ENCODE data around the gene ZNF778.
"Not testable (repeated sequence)": the region's sequence is repeated elsewhere in the genome, so short reads cannot be mapped to it uniquely, and the experiment has no call there.

The ZNF778 gene

DNA sequence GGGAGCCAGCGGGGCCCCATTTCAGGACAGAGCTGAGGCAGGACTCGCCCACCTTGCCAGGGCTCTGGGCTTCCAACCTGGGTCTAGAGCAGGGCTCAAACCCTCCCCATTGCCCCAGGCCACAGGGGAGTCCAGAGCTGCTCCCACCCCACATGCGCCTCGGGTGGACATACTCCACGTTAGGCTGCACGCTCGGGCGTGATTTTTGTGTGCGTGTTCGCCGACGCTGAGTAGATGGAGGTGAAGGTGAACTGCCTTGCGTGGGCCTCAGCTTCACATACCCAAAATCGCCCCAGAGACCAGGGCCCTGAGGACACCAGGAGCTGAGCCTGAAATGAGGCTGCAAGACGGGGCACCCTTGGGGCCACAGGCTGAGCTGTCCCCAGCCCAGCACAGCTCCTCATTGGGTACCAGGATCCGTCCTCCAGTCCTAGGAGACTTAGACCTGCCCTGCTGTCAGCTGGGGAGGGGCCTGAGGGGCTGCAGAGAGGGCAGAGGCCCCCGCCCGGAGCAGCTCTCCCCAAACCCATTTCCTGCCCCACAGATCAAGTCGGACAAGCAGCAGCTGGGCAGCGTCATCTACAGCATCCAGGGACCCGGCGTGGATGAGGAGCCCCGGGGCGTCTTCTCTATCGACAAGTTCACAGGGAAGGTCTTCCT lies 37.7 kb upstream of the ZNF778 start:
- no peak for DNase-seq (ENCODE audit: extremely low read depth in 1 of 2, low read depth in 1 of 2)

DNA sequence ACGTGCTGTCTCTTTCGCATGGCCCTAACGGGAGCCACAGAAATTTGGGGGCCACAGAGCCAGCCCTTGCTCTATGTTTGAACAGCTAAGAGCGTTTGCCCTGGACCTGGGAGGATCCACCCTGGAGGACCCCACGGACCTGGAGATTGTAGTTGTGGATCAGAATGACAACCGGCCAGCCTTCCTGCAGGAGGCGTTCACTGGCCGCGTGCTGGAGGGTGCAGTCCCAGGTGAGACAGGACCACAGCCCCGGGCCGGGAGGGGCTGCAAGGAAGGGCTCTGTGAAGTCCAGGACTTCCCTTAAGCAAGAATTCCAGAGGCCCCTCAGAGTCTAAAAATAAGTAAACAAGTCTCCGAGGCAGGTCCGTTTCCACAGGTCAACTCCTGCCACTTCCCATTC lies 34.0 kb upstream of the ZNF778 start:
- DNase-seq (ENCODE audit: extremely low read depth in 1 of 2, low read depth in 1 of 2), result no peak

DNA sequence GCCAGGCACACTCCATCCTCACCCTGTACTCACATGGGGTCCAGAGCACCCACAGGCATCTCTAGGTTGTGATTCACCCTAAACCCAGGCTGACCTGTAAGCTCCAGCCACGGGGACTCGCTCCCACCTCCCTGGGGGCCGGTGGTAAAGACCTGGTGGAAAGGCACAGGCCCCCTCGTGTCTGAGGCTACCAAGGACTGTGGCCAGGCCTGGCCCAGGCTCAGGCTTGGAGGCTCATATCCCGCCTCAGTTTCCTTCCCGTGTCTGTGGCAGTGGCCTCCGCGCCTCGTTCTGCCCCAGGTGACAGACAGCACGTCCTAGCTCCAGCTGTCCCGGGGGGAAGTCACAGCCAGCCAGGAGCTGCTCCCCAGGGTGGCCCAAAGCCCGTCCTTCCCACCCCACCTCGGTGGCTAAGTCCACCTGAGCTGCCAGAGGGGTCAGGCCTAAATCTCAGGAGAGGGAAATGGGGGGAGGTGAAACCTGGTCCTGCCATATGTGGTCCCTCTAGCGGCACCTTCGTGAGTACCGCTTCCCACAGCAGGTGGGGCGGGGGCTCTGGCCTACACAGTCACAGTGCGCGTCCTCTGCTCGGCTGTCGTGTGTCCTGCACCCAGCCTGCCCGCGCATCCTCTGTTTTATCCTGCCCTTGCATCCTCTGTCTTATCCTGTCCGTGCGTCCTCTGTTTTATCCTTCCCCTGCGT lies 33.4 kb upstream of the ZNF778 start:
- no peak for DNase-seq (ENCODE audit: extremely low read depth in 1 of 2, low read depth in 1 of 2)

DNA sequence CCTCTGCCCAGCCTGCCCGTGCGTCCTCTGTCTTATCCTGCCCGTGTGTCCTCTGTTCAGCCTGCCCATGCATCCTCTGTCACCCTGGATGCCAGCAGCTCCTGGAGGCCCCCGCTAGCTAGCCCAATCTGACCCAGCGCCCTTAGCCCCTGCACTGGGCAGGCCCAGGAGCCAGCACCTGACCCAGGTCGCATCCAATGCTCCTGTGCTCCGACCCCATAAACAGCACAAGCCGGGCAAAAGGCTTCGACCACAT lies 32.9 kb upstream of the ZNF778 start:
- DNase-seq (ENCODE audit: extremely low read depth in 1 of 2, low read depth in 1 of 2), result no peak

DNA sequence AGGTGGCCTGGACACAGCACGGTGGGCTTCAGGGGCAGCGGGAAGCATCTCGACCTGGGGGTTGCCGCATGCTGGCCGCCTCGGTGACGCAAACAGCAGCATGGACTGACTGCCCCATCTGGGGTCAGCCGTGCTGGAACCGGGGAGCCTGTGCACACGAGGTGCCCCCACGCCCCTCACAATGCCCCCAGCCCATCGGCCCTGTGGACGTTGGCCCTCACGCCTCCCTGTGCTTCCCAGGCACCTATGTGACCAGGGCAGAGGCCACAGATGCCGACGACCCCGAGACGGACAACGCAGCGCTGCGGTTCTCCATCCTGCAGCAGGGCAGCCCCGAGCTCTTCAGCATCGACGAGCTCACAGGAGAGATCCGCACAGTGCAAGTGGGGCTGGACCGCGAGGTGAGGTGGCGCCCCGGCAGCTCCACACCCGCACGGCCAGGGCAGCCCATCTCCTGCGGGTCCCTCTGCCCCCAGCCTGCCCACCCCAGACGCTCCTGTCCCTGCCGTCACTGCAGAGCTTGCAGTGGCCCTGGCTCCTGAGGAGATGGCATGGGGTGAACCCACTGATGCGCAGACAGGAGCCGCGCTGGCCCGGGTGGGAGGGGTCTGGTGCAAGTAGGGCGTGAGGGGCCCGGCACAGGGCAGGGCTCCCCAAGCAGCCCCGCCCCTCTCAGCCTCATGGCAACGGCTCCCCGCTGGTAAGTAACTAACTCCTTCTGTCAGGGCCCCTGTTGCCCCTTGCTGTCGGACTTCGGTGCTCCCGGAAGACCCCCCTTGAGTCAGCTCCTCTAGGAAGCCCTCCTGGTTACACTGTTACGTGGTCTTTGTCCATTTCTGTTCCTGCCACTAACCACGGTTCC lies 32.3 kb upstream of the ZNF778 start:
- DNase-seq (ENCODE audit: extremely low read depth in 1 of 2, low read depth in 1 of 2), result no peak

DNA sequence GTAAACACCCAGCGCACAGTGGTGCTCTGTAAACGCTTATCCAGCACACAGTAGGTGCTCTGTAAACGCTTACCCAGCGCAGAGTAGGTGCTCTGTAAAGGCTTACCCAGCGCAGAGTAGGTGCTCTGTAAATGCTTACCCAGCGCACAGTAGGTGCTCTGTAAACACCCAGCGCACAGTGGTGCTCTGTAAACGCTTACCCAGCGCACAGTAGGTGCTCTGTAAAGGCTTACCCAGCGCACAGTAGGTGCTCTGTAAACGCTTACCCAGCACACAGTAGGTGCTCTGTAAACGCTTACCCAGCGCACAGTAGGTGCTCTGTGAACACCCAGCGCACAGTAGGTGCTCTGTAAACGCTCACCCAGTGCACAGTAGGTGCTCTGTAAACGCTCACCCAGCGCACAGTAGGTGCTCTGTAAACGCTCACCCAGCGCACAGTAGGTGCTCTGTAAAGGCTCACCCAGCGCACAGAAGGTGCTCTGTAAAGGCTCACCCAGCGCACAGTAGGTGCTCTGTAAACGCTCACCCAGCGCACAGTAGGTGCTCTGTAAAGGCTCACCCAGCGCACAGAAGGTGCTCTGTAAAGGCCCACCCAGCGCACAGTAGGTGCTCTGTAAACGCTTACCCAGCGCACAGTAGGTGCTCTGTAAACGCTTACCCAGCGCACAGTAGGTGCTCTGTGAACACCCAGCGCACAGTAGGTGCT lies 31.5 kb upstream of the ZNF778 start:
- not testable (repeated sequence) for DNase-seq (ENCODE audit: extremely low read depth in 1 of 2, low read depth in 1 of 2)

DNA sequence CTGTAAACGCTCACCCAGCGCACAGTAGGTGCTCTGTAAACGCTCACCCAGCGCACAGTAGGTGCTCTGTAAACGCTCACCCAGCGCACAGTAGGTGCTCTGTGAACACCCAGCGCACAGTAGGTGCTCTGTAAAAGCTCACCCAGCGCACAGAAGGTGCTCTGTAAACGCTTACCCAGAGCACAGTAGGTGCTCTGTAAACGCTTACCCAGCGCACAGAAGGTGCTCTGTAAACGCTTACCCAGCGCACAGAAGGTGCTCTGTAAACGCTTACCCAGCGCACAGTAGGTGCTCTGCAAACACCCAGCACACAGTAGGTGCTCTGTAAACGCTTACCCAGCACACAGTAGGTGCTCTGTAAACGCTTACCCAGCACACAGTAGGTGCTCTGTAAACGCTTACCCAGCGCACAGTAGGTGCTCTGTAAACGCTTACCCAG lies 30.9 kb upstream of the ZNF778 start:
- not testable (repeated sequence) for DNase-seq (ENCODE audit: extremely low read depth in 1 of 2, low read depth in 1 of 2)

DNA sequence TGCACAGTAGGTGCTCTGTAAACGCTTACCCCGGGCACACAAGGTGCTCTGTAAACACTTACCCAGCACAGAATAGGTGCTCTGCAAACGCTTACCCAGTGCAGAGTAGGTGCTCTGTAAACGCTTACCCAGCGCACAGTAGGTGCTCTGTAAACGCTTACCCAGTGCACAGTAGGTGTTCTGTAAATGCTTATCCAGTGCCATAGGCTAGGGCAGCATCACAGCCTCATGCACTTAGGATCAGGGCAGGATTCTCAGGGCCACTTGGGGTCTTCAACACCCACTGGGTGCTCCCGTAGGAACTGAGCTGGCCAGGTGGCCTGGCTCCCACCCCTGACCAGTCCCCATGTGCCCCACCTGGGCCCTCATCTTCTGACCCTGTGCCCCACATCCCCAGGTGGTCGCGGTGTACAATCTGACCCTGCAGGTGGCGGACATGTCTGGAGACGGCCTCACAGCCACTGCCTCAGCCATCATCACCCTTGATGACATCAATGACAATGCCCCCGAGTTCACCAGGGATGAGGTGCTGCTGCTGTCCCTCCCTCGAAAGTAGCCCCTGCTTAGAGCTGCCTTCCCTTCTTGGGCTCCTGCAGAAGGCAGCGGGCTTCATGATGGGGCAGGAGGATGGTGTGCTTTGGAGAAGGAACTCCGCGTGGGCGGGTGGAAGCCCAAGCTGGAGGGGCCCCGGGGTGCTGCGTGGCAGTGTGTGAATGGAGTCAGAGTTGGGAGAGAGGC lies 30.3 kb upstream of the ZNF778 start:
- DNase-seq (ENCODE audit: extremely low read depth in 1 of 2, low read depth in 1 of 2), result no peak

DNA sequence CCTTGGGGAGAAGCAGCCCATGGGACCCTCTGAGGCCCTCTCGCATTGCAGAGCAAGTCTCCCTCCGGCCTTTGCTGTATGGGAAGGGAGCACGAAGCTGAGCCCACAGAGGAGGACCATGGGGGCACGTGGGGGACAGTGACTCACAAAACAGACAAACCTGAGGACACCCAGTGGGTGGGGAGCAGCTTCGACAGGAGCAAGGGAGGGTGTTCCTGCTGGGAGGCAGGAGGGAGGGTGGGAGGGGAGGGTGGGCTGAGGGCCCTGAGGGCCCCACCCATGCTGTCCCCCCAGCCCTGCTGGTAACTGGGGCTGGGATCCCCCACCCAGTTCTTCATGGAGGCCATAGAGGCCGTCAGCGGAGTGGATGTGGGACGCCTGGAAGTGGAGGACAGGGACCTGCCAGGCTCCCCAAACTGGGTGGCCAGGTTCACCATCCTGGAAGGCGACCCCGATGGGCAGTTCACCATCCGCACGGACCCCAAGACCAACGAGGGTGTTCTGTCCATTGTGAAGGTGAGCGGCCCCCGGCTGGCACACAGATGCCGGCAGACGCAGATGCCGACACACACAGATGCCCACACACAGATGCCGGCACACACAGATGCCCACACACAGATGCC lies 29.6 kb upstream of the ZNF778 start:
- DNase-seq (ENCODE audit: extremely low read depth in 1 of 2, low read depth in 1 of 2), result no peak

DNA sequence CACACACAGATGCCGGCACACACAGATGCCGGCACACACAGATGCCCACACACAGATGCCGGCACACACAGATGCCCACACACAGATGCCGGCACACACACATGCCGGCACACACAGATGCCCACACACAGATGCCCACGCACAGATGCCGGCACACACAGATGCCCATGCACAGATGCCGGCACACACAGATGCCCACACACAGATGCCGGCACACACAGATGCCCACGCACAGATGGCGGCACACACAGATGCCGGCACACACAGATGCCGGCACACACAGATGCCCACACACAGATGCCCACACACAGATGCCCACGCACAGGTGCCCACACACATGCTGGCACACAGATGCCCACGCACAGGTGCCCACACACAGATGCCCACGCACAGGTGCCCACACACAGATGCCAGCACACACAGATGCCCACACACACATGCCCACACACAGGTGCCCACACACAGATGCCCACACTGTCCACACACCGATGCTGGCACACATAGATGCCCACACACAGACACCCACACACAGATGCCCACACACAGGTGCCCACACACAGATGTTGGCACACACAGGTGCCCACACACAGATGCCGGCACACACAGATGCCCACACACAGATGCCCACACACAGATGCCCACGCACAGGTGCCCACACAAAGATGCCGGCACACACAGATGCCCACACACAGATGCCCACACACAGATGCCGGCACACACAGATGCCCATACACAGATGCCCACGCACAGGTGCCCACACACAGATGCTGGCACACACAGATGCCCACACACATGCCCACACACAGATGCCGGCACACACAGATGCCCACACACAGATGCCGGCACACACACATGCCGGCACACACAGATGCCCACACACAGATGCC lies 28.8 kb upstream of the ZNF778 start:
- DNase-seq (ENCODE audit: extremely low read depth in 1 of 2, low read depth in 1 of 2), result not testable (repeated sequence)

DNA sequence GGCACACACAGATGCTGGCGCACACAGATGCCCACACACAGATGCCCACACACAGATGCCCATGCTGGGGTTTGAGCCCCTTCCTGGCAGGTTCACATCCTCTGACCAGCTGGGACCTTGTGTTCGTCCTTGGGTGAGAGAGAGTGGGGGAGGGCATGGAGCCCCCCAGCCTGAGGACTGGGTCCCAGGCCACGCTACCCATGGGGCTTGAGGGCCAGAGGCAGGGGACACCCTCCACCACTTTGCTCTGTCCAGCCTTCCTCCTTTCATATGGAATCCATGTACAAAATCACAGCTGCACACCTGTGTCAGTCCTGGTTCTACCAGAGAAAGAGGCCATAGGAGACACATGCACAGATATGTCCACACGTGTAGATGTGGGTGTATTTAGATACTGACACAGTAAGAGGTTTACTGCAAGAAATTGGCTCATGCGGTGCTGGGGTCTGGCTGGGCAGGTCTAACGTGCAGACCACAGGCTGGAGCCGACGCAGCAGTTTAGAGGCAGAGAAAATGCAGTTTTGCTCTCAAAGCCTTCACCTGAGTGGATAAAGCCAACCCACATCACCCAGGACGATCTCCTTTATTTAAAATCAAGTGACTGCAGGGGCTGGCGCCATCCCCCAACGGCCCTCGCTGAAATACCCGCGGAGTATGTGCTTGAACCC lies 28.0 kb upstream of the ZNF778 start:
- no peak for DNase-seq (ENCODE audit: extremely low read depth in 1 of 2, low read depth in 1 of 2)

DNA sequence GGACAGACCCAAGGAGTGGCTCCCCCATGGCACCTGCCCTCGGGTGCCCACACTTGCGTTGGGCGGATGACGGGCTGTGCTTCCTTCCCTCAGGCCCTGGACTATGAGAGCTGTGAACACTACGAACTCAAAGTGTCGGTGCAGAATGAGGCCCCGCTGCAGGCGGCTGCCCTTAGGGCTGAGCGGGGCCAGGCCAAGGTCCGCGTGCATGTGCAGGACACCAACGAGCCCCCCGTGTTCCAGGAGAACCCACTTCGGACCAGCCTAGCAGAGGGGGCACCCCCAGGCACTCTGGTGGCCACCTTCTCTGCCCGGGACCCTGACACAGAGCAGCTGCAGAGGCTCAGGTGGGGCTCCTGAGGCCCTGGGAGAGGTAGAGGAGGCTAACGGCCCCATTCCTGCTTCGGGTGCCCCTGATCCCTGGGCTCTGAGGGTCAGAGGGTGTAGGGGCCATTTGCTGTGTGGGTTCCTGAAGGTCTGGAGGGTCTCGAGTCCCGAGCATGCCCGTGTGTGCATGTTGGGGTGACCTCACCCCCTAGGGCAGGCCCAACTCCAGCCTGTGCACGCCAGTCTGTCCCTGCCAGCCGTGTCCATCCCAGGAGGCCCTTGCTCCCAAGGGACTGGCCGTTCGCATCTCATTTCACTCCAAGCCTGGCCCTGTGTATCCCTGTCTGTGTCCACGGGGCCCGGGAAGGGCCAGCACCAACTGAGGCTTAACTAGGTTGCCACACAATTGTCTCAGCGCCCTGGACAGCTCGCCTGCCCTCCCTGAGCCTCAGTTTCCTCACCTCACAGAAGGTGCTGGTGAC lies 27.1 kb upstream of the ZNF778 start:
- no peak for DNase-seq (ENCODE audit: extremely low read depth in 1 of 2, low read depth in 1 of 2)

DNA sequence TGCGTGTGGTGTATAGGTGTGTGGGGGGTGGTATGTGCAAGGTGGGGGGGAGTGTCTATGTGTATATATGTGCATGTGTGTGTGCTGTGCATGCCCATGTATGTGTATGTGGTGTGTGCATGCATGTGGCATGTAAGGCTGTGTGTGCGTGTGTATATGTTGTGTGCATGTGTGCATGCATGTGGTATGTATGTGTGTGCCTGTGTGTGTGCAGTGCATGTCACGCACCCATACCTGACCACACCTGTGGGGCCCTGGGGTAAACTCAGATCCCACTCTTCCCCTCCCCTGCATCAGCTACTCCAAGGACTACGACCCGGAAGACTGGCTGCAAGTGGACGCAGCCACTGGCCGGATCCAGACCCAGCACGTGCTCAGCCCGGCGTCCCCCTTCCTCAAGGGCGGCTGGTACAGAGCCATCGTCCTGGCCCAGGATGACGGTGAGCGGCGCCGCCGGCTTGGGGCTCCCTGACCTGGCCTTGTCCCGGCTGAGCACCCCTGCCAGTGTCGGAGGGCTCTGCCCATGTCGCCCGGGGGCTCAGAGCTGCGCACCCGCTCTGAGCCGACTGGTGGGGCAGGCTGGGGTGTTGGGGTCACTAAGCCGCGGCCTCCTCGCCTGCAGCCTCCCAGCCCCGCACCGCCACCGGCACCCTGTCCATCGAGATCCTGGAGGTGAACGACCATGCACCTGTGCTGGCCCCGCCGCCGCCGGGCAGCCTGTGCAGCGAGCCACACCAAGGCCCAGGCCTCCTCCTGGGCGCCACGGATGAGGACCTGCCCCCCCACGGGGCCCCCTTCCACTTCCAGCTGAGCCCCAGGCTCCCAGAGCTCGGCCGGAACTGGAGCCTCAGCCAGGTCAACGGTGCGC lies 26.2 kb upstream of the ZNF778 start:
- no peak for DNase-seq (ENCODE audit: extremely low read depth in 1 of 2, low read depth in 1 of 2)

DNA sequence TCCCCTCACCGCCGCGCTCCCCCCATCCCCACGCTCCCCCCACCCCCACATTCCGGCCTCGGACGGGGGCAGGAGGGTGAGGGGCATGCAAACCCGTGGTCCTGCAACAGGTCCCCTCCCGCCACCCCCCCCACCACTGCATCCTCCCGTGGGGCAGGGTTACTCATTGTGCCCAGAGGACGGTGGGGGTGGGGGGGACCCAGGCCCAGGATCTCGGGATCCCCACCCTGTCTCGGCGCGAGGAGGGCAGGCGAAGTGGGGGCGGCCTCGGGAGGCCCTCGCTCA lies 25.7 kb upstream of the ZNF778 start:
- no peak for DNase-seq (ENCODE audit: extremely low read depth in 1 of 2, low read depth in 1 of 2)

DNA sequence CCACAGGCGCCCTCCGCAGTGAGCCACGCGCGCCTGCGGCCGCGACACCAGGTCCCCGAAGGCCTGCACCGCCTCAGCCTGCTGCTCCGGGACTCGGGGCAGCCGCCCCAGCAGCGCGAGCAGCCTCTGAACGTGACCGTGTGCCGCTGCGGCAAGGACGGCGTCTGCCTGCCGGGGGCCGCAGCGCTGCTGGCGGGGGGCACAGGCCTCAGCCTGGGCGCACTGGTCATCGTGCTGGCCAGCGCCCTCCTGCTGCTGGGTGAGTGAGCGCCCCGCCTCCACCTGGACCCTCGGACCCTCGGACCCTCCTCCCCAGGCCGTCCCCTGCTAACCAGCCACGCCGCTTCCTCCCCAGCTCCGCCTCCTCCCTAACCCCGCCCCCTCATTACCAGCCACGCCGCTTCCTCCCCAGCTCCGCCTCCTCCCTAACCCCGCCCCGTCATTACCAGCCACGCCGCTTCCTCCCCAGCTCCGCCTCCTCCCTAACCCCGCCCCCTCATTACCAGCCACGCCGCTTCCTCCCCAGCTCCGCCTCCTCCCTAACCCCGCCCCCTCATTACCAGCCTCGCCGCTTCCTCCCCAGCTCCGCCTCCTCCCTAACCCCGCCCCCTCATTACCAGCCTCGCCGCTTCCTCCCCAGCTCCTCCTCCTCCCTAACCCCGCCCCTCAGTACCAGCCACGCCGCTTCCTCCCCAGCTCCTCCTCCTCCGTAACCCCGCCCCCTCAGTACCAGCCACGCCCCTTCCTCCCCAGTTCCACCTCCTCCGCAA lies 25.1 kb upstream of the ZNF778 start:
- peak in 1 of 2 donors; percentile 29 for DNase-seq (ENCODE audit: extremely low read depth in 1 of 2, low read depth in 1 of 2)

DNA sequence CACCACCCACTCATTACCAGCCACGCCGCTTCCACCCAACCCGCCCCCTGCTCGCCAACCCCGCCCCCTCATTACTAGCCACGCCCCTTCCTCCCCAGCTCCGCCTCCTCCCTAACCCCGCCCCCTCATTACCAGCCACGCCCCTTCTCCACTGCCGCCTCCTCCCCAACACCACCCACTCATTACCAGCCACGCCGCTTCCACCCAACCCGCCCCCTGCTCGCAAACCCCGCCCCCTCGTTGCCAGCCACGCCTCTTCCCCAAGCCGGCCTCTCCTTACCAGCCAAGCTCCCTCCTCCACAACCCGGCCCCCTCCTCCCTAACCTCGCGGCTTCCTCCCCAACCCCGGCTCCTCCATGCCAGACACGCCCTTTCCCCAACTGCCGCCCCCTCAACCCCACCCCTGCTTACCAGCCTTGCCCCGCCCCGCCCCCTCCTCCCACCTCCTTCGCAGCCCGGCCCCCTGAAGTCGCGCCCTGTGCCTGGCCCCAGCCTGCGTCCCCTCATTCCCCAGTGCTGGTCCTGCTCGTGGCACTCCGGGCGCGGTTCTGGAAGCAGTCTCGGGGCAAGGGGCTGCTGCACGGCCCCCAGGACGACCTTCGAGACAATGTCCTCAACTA lies 24.4 kb upstream of the ZNF778 start:
- DNase-seq (ENCODE audit: extremely low read depth in 1 of 2, low read depth in 1 of 2), result peak in 1 of 2 donors; percentile 61
